RWPE2 (cell line): ENCODE measurements around the gene OPRD1.

ENCODE experiments used
- ATAC-seq: fragments of 200-7000 bp; cut with Tn5 transposase; 3 replicates; pipeline ENCODE4 v1.9.1; 2021; ENCODE audit warnings: low read depth
- DNase-seq: peaks from one replicate; pipeline ENCODE4 v3.0.0-alpha.2; 2020; ENCODE audit warnings: low spot score
- H3K27ac ChIP-seq: fragments of 450-650 bp; 2 replicates; pipeline ENCODE4 v1.5.1; 2017; ENCODE audit warnings: mild to moderate bottlenecking; ENCODE audit not compliant: poor library complexity, severe bottlenecking
- H3K27me3 ChIP-seq: fragments of 250-450 bp; sonication (Bioruptor Pico); 2 replicates; pipeline ENCODE4 v1.5.1; 2021; ENCODE audit warnings: mild to moderate bottlenecking, moderate library complexity; ENCODE audit not compliant: insufficient read depth, poor library complexity, severe bottlenecking
- H3K36me3 ChIP-seq: fragments of 250-450 bp; sonication (Bioruptor Pico); 2 replicates; pipeline ENCODE4 v1.5.1; 2020; ENCODE audit warnings: low read depth, mild to moderate bottlenecking, moderate library complexity
- H3K4me1 ChIP-seq: fragments of 250-450 bp; sonication (Bioruptor Pico); 2 replicates; pipeline ENCODE4 v1.5.1; 2021; ENCODE audit warnings: mild to moderate bottlenecking, moderate library complexity; ENCODE audit not compliant: insufficient read depth, poor library complexity, severe bottlenecking
- H3K4me3 ChIP-seq: fragments of 250-450 bp; sonication (Bioruptor Pico); 2 replicates; pipeline ENCODE4 v1.5.1; 2021; ENCODE audit warnings: mild to moderate bottlenecking, moderate library complexity; ENCODE audit not compliant: severe bottlenecking
- H3K9me3 ChIP-seq: fragments of 250-450 bp; sonication (Bioruptor Pico); 2 replicates; pipeline ENCODE4 v1.5.1; 2021; ENCODE audit warnings: mild to moderate bottlenecking, moderate library complexity; ENCODE audit not compliant: severe bottlenecking
- CTCF ChIP-seq: fragments of 450-650 bp; IDR thresholded peaks from one replicate; pipeline ENCODE4 v1.5.1; 2017; ENCODE audit warnings: mild to moderate bottlenecking, moderate library complexity; ENCODE audit not compliant: poor library complexity, severe bottlenecking

Gene OPRD1

DNA sequence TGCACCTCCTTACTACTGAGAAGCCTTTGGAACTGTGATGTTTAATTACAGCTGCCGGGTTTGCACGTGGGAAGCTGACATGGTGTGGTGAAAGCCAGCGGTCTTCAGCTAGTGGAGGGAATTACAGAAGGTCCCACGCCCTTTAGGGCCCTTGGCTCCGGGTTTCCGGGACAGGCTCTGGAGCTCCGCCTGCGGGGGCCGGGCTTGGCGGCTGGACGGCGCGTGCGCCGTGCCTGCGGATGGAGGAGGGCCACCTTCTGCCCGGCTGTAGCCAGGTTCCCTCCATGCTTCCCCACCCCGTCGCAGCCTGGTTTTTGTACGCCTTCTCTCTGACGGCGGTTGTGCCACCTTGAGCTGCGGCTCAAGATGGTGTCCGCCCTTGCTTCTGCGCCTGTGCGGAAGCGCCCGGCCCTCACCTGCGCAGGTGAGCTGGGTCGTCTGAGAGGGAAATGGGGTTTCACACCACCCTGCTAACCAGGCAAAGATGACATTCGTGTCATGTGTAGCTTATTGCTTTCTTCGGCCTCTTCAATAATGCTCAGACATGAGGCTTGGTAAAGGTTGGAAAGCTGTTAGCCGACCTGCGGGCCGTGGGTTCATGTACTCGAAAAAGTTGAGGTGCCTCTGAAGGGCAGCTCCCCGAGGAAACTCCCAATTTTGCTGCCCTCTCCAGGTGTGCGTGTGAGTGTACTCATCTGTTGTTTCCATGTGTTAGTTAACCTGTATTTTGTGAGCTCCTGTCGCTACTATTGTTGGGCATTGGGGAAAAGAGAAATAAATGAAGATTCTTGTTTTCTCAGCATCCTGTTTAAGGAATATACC lies 36.6 kb upstream of the OPRD1 start:
- H3K27me3 ChIP-seq, result no peaks in the 10 kb centered on the region
- peak overlapping the region; percentile 26 for H3K4me3 ChIP-seq
- H3K27ac ChIP-seq, result no peak overlapping the region
- DNase-seq, result peak; percentile 59
- peak; percentile 76 for ATAC-seq
- H3K4me1 ChIP-seq, result no peaks in the 10 kb centered on the region
- H3K9me3 ChIP-seq, result no peaks in the 10 kb centered on the region
- H3K36me3 ChIP-seq, result peaks cover 27% of the 10 kb centered on the region; the same call in 1 of the 2 replicates
- TF ChIP-seq CTCF, result no peak

GRCh38 chr1:28776341-28776740 lies 35.6 kb upstream of the OPRD1 start:
- Histone ChIP-seq H3K36me3 (peaks cover 19% of the 10 kb centered on the region; the same call in 1 of the 2 replicates), H3K27ac (no peak overlapping the region), H3K27me3 (no peaks in the 10 kb centered on the region), H3K4me1 (no peaks in the 10 kb centered on the region), H3K9me3 (no peaks in the 10 kb centered on the region), H3K4me3 (no peak overlapping the region)
- no peak for TF ChIP-seq CTCF
- ATAC-seq (no peak), DNase-seq (no peak)

DNA sequence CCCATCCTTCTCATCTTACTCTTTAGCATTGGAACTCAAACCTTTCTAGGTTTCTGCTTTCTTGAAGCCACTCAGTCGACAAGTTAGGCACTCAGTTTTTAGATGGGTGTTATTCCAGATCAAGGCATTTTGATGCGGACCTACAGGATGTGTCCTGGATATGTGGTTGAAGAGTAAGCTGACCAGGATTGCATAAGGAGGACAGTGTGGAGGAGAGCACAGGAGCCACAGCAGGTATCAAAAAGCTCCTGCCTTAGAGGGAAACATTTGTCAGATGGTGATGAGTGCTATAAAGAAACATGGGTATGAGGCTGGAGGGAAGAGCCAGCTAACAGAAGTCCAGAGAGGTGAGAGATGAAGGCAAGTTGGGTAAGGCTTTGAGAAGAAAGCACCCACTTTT lies 33.9 kb upstream of the OPRD1 start:
- DNase-seq, result no peak
- no peak for TF ChIP-seq CTCF
- no peak overlapping the region for H3K27ac ChIP-seq
- no peaks in the 10 kb centered on the region for H3K9me3 ChIP-seq
- no peaks in the 10 kb centered on the region for H3K27me3 ChIP-seq
- H3K36me3 ChIP-seq, result peaks cover 11% of the 10 kb centered on the region; the same call in 1 of the 2 replicates
- no peak for ATAC-seq
- no peaks in the 10 kb centered on the region for H3K4me1 ChIP-seq
- no peak overlapping the region for H3K4me3 ChIP-seq

DNA sequence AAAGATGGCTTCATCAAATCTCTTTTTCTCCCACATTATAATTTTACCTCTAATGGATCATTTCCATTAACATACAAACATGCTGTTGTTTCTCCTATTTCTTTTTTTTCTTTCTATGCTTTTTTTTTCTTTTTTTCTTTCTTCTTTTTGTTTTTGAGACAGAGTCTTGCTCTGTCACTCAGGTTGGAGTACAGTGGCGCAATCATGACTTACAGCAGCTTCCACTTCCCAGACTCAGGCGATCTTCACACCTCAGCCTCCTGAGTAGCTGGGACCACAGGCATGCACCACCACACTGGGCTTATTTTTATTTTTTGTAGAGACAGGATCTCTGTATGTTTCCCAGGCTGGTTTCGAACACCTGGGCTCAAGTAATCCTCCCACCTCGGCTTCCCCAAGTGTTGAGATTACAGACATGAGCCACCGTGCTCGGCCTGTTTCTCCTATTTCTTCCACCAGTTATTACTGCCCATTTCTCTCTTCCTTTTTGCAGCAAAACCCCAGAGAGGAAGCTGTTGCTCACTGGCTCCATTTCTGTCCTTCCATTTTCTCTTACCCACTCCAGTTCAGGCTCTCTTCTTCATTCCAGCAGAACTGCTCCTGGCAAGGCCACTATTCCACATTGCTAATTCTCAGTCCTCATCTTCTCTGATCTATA lies 32.1 kb upstream of the OPRD1 start:
- Histone ChIP-seq H3K4me1 (no peaks in the 10 kb centered on the region), H3K9me3 (no peaks in the 10 kb centered on the region), H3K27ac (no peak overlapping the region), H3K4me3 (no peak overlapping the region), H3K36me3 (no peaks in the 10 kb centered on the region), H3K27me3 (no peaks in the 10 kb centered on the region)
- TF ChIP-seq CTCF, result no peak
- no peak for DNase-seq
- no peak for ATAC-seq

DNA sequence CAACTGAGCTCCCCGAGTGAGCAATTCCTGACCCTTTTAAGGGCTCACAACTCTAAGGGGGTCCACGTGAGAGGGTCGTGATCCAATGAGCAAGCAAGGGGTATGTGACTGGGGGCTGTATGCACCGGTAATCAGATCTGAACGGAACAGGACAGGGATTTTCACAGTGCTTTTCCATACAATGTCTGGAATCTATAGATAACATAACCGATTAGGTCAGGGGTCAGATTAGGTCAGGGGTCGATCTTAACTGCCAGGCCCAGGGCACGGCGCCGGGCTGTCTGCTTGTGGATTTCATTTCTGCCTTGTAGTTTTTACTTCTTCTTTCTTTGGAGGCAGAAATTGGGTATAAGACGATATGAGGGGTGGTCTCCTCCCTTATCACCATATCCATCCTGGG lies 30.7 kb upstream of the OPRD1 start:
- no peaks in the 10 kb centered on the region for H3K9me3 ChIP-seq
- H3K27me3 ChIP-seq, result no peaks in the 10 kb centered on the region
- DNase-seq (no peak), ATAC-seq (no peak)
- H3K36me3 ChIP-seq, result no peaks in the 10 kb centered on the region
- no peak overlapping the region for H3K27ac ChIP-seq
- no peaks in the 10 kb centered on the region for H3K4me1 ChIP-seq
- TF ChIP-seq CTCF, result no peak
- no peak overlapping the region for H3K4me3 ChIP-seq
